Colonic mucosa (tissue), 4 donors: ENCODE results near the gene COL19A1. TPM values are rescaled to one million over a fixed set of nuclear protein-coding genes. Genes with fewer than 3 reads are reported as not detected.

Experiments
- DNase-seq: peaks from one replicate; pipeline ENCODE4 v3.0.0-alpha.2; 2020
- H3K27ac ChIP-seq: fragments of 200-600 bp; one replicate; pipeline ENCODE4 v1.8.0; 2021
- H3K27me3 ChIP-seq: fragments of 200-600 bp; one replicate; pipeline ENCODE4 v1.8.0; 2021
- H3K36me3 ChIP-seq: fragments of 200-600 bp; one replicate; pipeline ENCODE4 v1.8.0; 2021
- H3K4me1 ChIP-seq: fragments of 200-600 bp; one replicate; pipeline ENCODE4 v1.8.0; 2021; ENCODE audit warnings: mild to moderate bottlenecking
- H3K4me3 ChIP-seq: fragments of 200-600 bp; one replicate; pipeline ENCODE4 v1.8.0; 2021
- H3K9ac ChIP-seq, 2 donors: one replicate each; pipeline ENCODE4 v1.7.0; 2013; ENCODE audit warnings: control low read depth in 2 of 2, low read depth in 2 of 2, low read length in 2 of 2
- H3K9me3 ChIP-seq: fragments of 200-600 bp; one replicate; pipeline ENCODE4 v1.8.0; 2021
- CTCF ChIP-seq: fragments of 200-600 bp; IDR thresholded peaks from one replicate; pipeline ENCODE4 v1.8.0; 2022; ENCODE audit warnings: antibody characterized with exemption, mild to moderate bottlenecking
- intact Hi-C: fragments of 100-400 bp; cut with DNase I; formaldehyde crosslinking; loops from one replicate; pipeline ENCODE4 v1.14.1; 2022
- total RNA-seq, 2 donors: library from RNA; stranded (reverse); fragmentation: NEBNext Ultra II Directional in 1 of 2; extraction: Animal tissue kit (Norgen Biotek cat#: 25700) in 1 of 2; gene quantifications; one replicate each; pipeline ENCODE4 v1.2.1, GENCODE V29; 2021
- donor health status: healthy.
- donor health status: DM: no; HTN: no; CAD: no.
- donor health status: DM: no; HTN: no; CAD: no.

COL19A1 gene
- total RNA-seq, 2 donors from 2014 or later = 0.22 to 0.56 TPM

GRCh38 chr6:70136996-70137395, 270.6 kb downstream of the COL19A1 start:
- Histone ChIP-seq H3K27ac (no peak overlapping the region), H3K4me1 (no peaks in the 10 kb centered on the region), H3K4me3 (no peak overlapping the region), H3K27me3 (no peaks in the 10 kb centered on the region), H3K9me3 (no peaks in the 10 kb centered on the region), H3K36me3 (no peaks in the 10 kb centered on the region), H3K9ac (no peak overlapping the region)
- intact Hi-C loops = no loop called here
- no peak for DNase-seq
- TF ChIP-seq CTCF = no peak

GRCh38 chr6:70140496-70140895, 274.1 kb downstream of the COL19A1 start:
- no peak overlapping the region for H3K9ac ChIP-seq
- H3K27ac ChIP-seq = no peak overlapping the region
- H3K36me3 ChIP-seq = no peaks in the 10 kb centered on the region
- H3K4me1 ChIP-seq = no peaks in the 10 kb centered on the region
- H3K4me3 ChIP-seq = no peak overlapping the region
- no peaks in the 10 kb centered on the region for H3K9me3 ChIP-seq
- intact Hi-C loops = no loop called here
- TF ChIP-seq CTCF = no peak
- DNase-seq = no peak
- H3K27me3 ChIP-seq = no peaks in the 10 kb centered on the region

GRCh38 chr6:70142034-70142433, 275.7 kb downstream of the COL19A1 start:
- Histone ChIP-seq H3K9me3 (no peaks in the 10 kb centered on the region), H3K4me3 (no peak overlapping the region), H3K9ac (no peak overlapping the region), H3K36me3 (no peaks in the 10 kb centered on the region), H3K4me1 (no peaks in the 10 kb centered on the region), H3K27me3 (no peaks in the 10 kb centered on the region), H3K27ac (no peak overlapping the region)
- no peak for DNase-seq
- intact Hi-C loops = no loop called here
- no peak for TF ChIP-seq CTCF

- no peak overlapping the region for H3K9ac ChIP-seq
- H3K36me3 ChIP-seq = no peaks in the 10 kb centered on the region
- intact Hi-C loops = no loop called here
- no peaks in the 10 kb centered on the region for H3K4me1 ChIP-seq
- no peak overlapping the region for H3K4me3 ChIP-seq
- H3K27ac ChIP-seq = no peak overlapping the region
- no peaks in the 10 kb centered on the region for H3K9me3 ChIP-seq
- DNase-seq = no peak
- TF ChIP-seq CTCF = no peak
- no peaks in the 10 kb centered on the region for H3K27me3 ChIP-seq
These were observed 278.8 kb downstream of the COL19A1 start for GRCh38 chr6:70145178-70145577.

- Histone ChIP-seq H3K27ac (no peak overlapping the region), H3K27me3 (no peaks in the 10 kb centered on the region), H3K36me3 (no peaks in the 10 kb centered on the region), H3K4me3 (no peak overlapping the region), H3K4me1 (no peaks in the 10 kb centered on the region), H3K9me3 (no peaks in the 10 kb centered on the region), H3K9ac (no peak overlapping the region)
- intact Hi-C loops = no loop called here
- no peak for TF ChIP-seq CTCF
- DNase-seq = no peak
These were observed 282.9 kb downstream of the COL19A1 start for GRCh38 chr6:70149209-70149788.
